ENCODE measurements around the gene CALML6. TPM values are rescaled to one million over a fixed set of nuclear protein-coding genes. Genes with fewer than 3 reads are reported as not detected.

CALML6 gene
- total and polyA plus RNA-seq, 2 of the 4 experiments (the other 2 are of a cell fraction) = 0.91 TPM; not detected in 1

GRCh38 chr1:1889847-1890505, 25.1 kb upstream of the CALML6 start:
- no TSS peak for BruUV-seq (replicated peaks)
- Histone ChIP-seq H3K27me3 (ENCODE audit: control insufficient read depth, insufficient read depth, low read length) (no peaks in the 10 kb centered on the region), H2BK15ac (ENCODE audit: low read depth, low read length) (no peak overlapping the region), H3K4ac (ENCODE audit: low read depth, low read length) (peak overlapping the region; percentile 90), H3K36me3 (ENCODE audit: control insufficient read depth, insufficient read depth, low read length) (no peaks in the 10 kb centered on the region), H3K4me3 (ENCODE audit: insufficient read depth, low read depth, low read length) (peak overlapping the region; percentile 87), H3K4me1 (ENCODE audit: control insufficient read depth, insufficient read depth, low read length) (peaks cover 11% of the 10 kb centered on the region), H4K8ac (ENCODE audit: low read depth in 2 of 2, low read length in 2 of 2) (peak overlapping the region; percentile 82 to 94; a peak in 3 of 4 replicates), H2AFZ (replicated peaks; ENCODE audit: low read length, poor library complexity) (peak overlapping the region; percentile 85), H3K18ac (ENCODE audit: low read depth, low read length) (no peak overlapping the region; the same call in 1 of the 2 replicates), H4K20me1 (ENCODE audit: insufficient read depth, low read length) (peaks cover 51% of the 10 kb centered on the region), H2BK5ac (ENCODE audit: low read depth, low read length, poor library complexity, severe bottlenecking) (peak overlapping the region; percentile 80), H3K27ac (ENCODE audit: insufficient read depth, low read length) (peak overlapping the region; percentile 84), H3K23ac (ENCODE audit: low read depth, low read length) (peak overlapping the region; percentile 76), H2AK9ac (replicated peaks; ENCODE audit: low read depth, low read length, poor library complexity) (peak overlapping the region; percentile 98), H3K56ac (ENCODE audit: extremely low read depth, insufficient read depth, low read length) (peak overlapping the region; percentile 76), H4K91ac (ENCODE audit: insufficient read depth, low read depth, low read length) (peak overlapping the region; percentile 77; the same call in 1 of the 2 replicates), H3K9me3 (ENCODE audit: control insufficient read depth, insufficient read depth, low read length) (no peaks in the 10 kb centered on the region), H3K9ac (ENCODE audit: low read depth, low read length) (peak overlapping the region; percentile 91), H2AK5ac (ENCODE audit: low read depth, low read length) (peak overlapping the region; percentile 99), H3K14ac (replicated peaks; ENCODE audit: low read depth, low read length) (peak overlapping the region; percentile 87), H2BK20ac (ENCODE audit: low read depth, low read length) (no peak overlapping the region), H2BK120ac (ENCODE audit: low read depth, low read length) (no peak overlapping the region), H3K9me1 (ENCODE audit: insufficient read depth, low read length) (no peaks in the 10 kb centered on the region; the same call in 1 of the 2 replicates), H4K5ac (ENCODE audit: low read depth, low read length) (peak overlapping the region; percentile 18; the same call in 1 of the 2 replicates), H3K79me1 (ENCODE audit: low read depth in 1 of 2, low read length in 2 of 2) (peaks cover 13 to 21% of the 10 kb centered on the region in 2 experiments), H3K4me2 (ENCODE audit: low read depth, low read length) (peak overlapping the region; percentile 90; the same call in 1 of the 2 replicates)
- ChIA-PET CTCF (no interaction called here), POLR2A (ENCODE audit: unreplicated experiment) (interaction anchor here (0.7 kb wide), 1 partner anchor 82 kb away, joined by 8 read pairs; no protein-coding TSS in a partner anchor)
- in situ Hi-C loops (cut with MboI; ENCODE audit: low sequenced_read_pairs) = loop anchor here (10.0 kb wide), 1 partner anchor 95 kb away; no protein-coding TSS in a partner anchor
- intact Hi-C loops (cut with micrococcal nuclease) = loop anchor here (5.0 kb wide), 2 partner anchors 63 to 103 kb away; no protein-coding TSS in a partner anchor
- WGBS, 2 experiments (ENCODE audit: extremely low coverage in 2 of 2, insufficient read length in 1 of 2) = 0% methylated on average over 42 of the region's 88 CpGs; no CpG with 5 or more reads in 1 of the 2 experiments
- dilution Hi-C loops (cut with HindIII; ENCODE audit: low sequenced_read_pairs, unreplicated experiment) = loop anchor here (10.0 kb wide), 1 partner anchor 65 kb away; no protein-coding TSS in a partner anchor
- ATAC-seq (ENCODE audit: low read depth) (peak; percentile 27), DNase-seq (peak; percentile 37)
- TF ChIP-seq POLR2A (IDR thresholded peaks at IDR 0.05; ENCODE audit: low read depth, low read length) (peak; percentile 64; the same call in 1 of the 2 replicates), CEBPB (IDR thresholded peaks at IDR 0.05; ENCODE audit: low read depth, low read length) (no peak), FOS (IDR thresholded peaks at IDR 0.05; ENCODE audit: low read depth, low read length) (no peak)
- TF ChIP-seq, protein P1, sequence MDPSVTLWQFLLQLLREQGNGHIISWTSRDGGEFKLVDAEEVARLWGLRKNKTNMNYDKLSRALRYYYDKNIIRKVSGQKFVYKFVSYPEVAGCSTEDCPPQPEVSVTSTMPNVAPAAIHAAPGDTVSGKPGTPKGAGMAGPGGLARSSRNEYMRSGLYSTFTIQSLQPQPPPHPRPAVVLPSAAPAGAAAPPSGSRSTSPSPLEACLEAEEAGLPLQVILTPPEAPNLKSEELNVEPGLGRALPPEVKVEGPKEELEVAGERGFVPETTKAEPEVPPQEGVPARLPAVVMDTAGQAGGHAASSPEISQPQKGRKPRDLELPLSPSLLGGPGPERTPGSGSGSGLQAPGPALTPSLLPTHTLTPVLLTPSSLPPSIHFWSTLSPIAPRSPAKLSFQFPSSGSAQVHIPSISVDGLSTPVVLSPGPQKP (IDR thresholded peaks at IDR 0.05; ENCODE audit: borderline replicate concordance, low read depth, low read length) = no peak

Data from IMR-90 (cell line).